Endothelial cell (in vitro differentiated cells): ENCODE measurements around the gene EFEMP2. TPM values are rescaled to one million over a fixed set of nuclear protein-coding genes. Genes with fewer than 3 reads are reported as not detected.

ENCODE experiments used
- DNase-seq: peaks from one replicate; pipeline ENCODE4 v3.0.0; 2021; ENCODE audit warnings: low spot score
- H3K27ac Mint-ChIP-seq: one replicate; pipeline ENCODE4 v1.8.0; 2021; ENCODE audit warnings: mixed read lengths, inconsistent platforms; ENCODE audit not compliant: unreplicated experiment
- H3K27me3 Mint-ChIP-seq: one replicate; pipeline ENCODE4 v1.8.0; 2021; ENCODE audit warnings: mild to moderate bottlenecking, moderate library complexity, mixed read lengths, inconsistent platforms; ENCODE audit not compliant: unreplicated experiment
- H3K36me3 Mint-ChIP-seq: one replicate; pipeline ENCODE4 v1.8.0; 2021; ENCODE audit warnings: mild to moderate bottlenecking, low read depth, mixed read lengths, inconsistent platforms; ENCODE audit not compliant: unreplicated experiment
- H3K4me1 Mint-ChIP-seq: one replicate; pipeline ENCODE4 v1.8.0; 2021; ENCODE audit warnings: mild to moderate bottlenecking, mixed read lengths, inconsistent platforms; ENCODE audit not compliant: unreplicated experiment
- H3K4me3 Mint-ChIP-seq: one replicate; pipeline ENCODE4 v1.8.0; 2021; ENCODE audit warnings: mild to moderate bottlenecking, mixed read lengths, inconsistent platforms; ENCODE audit not compliant: unreplicated experiment
- H3K9me3 Mint-ChIP-seq: one replicate; pipeline ENCODE4 v1.8.0; 2021; ENCODE audit warnings: mixed read lengths, inconsistent platforms; ENCODE audit not compliant: unreplicated experiment
- CTCF ChIP-seq: fragments of 200-600 bp; sonication (generic); IDR thresholded peaks from one replicate; pipeline ENCODE4 v1.5.0; 2021; ENCODE audit warnings: antibody characterized with exemption; ENCODE audit not compliant: unreplicated experiment
- total RNA-seq: library from RNA; stranded (reverse); fragmentation: NEBNext Ultra II Directional; extraction: Animal tissue kit (Norgen Biotek cat#: 25700); gene quantifications from one replicate; pipeline ENCODE4 v1.2.1, GENCODE V29; 2021; ENCODE audit not compliant: unreplicated experiment

The EFEMP2 gene
- total RNA-seq, 1 donor from 2014 or later = 248 TPM

- H3K36me3 Mint-ChIP-seq = peaks cover 50% of the 10 kb centered on the region
- H3K27ac Mint-ChIP-seq = peak within 1 kb of the TSS; percentile 97
These were observed 14.5 kb downstream of the EFEMP2 start, which contains the start of gene CFL1 for GRCh38 chr11:65857853-65858680. CFL1 (minus strand) TSS chr11:65858180; CDS start chr11:65858099, 81 bp downstream.

GRCh38 chr11:65857500-65857852 lies 15.1 kb downstream of the EFEMP2 start:
- peak overlapping the region; percentile 97 for H3K4me3 Mint-ChIP-seq
- peaks cover 51% of the 10 kb centered on the region for H3K4me1 Mint-ChIP-seq
- H3K36me3 Mint-ChIP-seq = peaks cover 46% of the 10 kb centered on the region
- DNase-seq = no peak
- peaks cover 43% of the 10 kb centered on the region for H3K27me3 Mint-ChIP-seq
- H3K27ac Mint-ChIP-seq = no peak overlapping the region
- H3K9me3 Mint-ChIP-seq = no peaks in the 10 kb centered on the region
- TF ChIP-seq CTCF = no peak

More at GRCh38 chr11:65857853-65858680, 14.5 kb downstream of the EFEMP2 start, which contains the start of gene CFL1:
- H3K27me3 Mint-ChIP-seq = peaks cover 45% of the 10 kb centered on the region
- peak within 1 kb of the TSS; percentile 97 for H3K4me3 Mint-ChIP-seq
- H3K9me3 Mint-ChIP-seq = no peaks in the 10 kb centered on the region
- DNase-seq = peak; percentile 98
- TF ChIP-seq CTCF = no peak
- peaks cover 55% of the 10 kb centered on the region for H3K4me1 Mint-ChIP-seq

GRCh38 chr11:65856689-65857499 lies 15.7 kb downstream of the EFEMP2 start:
- Mint-ChIP-seq H3K9me3 (no peaks in the 10 kb centered on the region), H3K27ac (peak overlapping the region; percentile 92), H3K27me3 (peaks cover 47% of the 10 kb centered on the region), H3K4me1 (peaks cover 52% of the 10 kb centered on the region), H3K36me3 (peaks cover 49% of the 10 kb centered on the region), H3K4me3 (peak overlapping the region; percentile 97)
- TF ChIP-seq CTCF = no peak
- DNase-seq = peak; percentile 72

- H3K27me3 Mint-ChIP-seq = peaks cover 48% of the 10 kb centered on the region
- H3K9me3 Mint-ChIP-seq = no peaks in the 10 kb centered on the region
- peaks cover 47% of the 10 kb centered on the region for H3K36me3 Mint-ChIP-seq
- TF ChIP-seq CTCF = no peak
- peaks cover 46% of the 10 kb centered on the region for H3K4me1 Mint-ChIP-seq
- peak overlapping the region; percentile 92 for H3K27ac Mint-ChIP-seq
- DNase-seq = peak; percentile 1
- H3K4me3 Mint-ChIP-seq = peak overlapping the region; percentile 97
These were observed 16.7 kb downstream of the EFEMP2 start for GRCh38 chr11:65855927-65856363.
